NCI-H345 treated with DMSO at 0.1 percent for 48 hours (cell line): ENCODE results near the gene CDH13.

Experiments used
- DNase-seq: peaks from one replicate; lab custom pipeline; 2025; ENCODE audit not compliant: unreplicated experiment; lab: John Stamatoyannopoulos, UW

CDH13 gene

DNA sequence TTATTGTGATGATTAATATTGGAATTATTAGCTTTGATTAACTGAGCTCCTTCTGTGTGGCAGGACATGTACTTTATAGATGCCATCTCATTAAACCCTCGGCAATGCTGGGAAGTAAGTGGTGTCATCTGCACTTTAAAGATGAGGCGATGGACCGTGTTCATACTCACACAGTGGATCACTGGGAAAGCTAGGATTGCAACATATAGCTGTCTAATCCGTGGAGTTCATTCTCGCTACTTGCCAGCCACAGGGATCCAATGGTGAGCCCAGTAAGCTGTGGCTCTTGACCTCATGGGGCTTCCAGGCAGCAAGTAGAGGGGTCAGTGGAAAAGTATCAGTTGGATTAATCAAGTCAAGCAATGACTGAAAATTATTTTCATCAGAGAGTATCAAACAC is 587.9 kb downstream of the CDH13 start:
- DNase-seq: no peak

DNA sequence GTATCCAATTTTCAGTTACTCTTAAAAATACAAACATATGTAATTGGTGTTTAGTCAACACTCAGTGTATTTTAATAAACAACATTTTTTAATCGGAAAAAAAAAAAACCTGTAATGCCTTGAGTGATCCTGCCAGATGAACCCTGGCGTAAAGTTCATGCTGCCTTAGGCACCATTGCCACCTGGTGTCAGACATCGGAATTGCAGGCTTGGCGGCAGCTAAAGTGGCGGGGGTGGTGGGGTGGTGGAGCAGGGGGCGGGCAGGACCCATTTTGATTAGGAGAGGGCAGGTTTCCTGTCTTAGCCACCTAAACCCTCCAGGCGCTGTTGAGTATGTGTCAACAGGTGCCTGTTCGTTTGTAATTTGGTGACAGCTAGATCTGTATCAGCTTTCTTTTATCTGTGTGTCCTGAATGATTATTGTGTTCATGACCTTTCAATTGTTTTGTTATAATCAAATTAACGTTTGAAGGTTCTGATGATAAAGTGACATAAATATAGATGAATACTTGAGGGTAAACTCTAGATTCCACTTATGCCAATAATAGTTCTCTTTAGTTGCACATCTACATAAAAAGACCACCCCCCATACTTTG is 588.7 kb downstream of the CDH13 start:
- DNase-seq: no peak

GRCh38 chr16:83219285-83219684 is 592.5 kb downstream of the CDH13 start:
- no peak for DNase-seq

DNA sequence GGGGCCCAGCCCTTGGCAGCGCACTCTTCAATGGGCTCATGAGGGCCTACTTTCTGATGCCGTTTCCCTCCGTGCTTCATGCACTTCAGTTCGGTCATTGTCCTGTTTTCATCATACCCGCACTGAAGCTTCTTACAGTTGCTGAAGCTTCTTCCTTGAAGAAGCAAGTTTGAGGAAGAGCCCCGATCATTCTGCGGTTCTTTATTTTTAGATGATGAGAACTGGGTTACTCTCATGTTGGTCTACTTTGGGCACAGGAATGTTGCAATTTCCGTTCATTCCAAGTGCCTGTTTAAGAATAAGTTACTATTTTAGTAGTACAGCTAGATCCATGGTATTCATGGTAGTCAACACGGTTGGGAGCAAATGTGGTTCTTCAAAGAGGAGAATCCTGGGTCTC is 593.3 kb downstream of the CDH13 start:
- no peak for DNase-seq

- DNase-seq: no peak
Observed at GRCh38 chr16:83224642-83225041, 597.9 kb downstream of the CDH13 start.

- no peak for DNase-seq
Observed at GRCh38 chr16:83227336-83227735, 600.6 kb downstream of the CDH13 start.

DNA sequence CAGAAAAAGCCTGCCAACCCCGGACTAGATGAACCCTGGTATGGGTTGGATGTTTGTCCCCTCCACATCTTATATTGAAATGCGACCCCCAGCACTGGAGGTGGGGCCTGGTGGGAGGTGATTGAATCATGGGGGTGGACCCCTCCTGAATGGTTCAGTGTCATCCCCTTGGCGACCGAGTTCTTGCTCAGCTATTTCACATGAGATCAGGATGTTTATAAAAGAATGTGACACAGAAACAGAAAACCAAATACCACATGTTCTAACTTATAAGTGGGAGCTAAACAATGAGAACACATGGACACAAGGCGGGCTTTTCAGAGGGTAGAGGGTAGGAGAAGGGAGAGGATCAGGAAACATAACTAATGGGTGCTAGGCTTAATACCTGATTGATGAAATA is 605.0 kb downstream of the CDH13 start:
- no peak for DNase-seq

DNA sequence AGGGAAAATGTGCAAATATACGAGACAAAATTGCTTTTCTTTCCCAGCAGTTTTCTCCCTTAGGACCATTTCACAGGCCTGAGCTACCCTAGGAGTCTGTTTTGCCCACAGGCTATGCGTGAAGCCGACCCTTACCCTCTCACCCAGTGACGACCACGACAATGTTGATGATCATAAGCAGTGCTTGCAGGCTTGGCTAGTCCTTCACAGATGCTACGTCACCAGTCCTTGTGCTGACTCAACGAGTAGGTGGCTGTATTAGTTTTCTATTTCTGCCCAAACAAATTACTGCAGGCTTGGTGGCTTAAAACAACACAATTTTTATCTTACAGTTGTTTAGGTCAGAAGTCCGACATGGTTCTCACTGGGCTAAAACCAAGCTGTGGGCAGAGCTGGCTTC is 606.4 kb downstream of the CDH13 start:
- no peak for DNase-seq

DNA sequence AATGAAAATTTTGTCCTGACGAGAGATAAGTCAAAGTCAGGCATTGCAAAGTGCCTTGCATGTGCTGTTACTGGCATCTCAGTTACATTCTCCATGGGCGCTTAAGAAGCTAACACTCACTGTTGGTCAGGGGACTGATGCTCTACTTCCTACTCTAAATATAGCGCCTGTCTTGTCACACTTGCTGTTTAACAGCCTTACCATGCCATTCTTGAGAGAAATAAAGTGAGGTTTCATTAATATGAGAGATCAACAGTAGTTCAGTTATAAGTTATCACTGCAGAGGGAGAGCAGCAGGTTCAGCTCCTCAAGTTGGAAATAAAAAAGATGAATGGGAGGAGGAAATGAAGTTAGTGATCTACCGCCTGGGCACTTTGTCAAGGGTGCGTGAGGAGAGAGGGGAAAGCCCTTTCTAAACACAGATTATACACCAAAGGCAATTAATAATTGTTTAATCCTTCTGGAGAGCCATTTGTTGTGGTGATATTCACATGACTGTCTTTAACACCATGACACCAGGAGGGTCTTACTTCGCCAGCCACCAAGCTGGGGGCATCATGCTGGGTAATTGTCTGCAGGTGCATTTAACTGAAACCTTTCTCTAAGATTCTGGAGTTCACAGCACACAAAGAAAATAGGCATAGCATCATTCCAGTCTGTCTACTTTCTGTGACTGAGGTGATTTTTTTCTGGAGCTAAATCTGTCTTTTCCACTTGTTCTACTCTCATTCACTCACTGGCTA is 612.4 kb downstream of the CDH13 start:
- peak; percentile 69 for DNase-seq

DNA sequence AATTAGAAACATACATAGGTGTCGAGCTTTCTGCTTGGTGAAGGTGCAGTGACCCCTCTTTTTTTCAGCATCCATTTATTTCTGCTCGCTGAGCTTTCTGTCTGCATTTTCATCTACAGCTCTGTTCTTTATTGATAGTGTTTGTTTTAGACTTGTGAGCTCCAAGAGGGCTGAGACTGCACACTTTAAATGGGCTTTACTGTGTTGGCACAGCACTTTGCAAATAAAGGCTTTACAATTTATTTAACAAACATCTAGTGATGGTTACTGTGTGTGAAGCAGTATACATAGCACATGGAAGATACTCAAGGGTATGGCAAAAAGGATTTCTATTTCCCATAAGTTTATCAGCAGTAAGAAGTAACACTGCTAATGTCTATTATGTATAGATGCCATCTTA is 617.3 kb downstream of the CDH13 start:
- DNase-seq: peak; percentile 22

DNA sequence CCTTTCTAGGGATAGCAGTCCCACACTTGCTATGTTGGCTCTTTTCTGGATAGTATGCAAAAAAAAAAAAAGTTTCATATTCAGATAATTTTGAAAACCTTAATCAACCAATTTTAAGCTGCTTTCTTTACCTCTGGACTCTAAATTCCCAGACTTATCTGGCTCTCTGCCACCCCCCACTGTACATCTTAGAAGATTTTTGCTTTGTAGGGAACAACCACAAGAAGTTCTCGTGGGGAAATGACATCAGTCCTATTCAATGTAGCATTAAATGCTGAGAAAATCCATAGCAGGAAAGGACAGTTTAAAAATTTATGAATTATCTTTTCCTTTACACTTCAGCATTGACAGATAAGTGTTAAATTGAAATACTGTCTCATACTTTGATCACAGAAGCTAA is 618.3 kb downstream of the CDH13 start:
- DNase-seq: no peak

DNA sequence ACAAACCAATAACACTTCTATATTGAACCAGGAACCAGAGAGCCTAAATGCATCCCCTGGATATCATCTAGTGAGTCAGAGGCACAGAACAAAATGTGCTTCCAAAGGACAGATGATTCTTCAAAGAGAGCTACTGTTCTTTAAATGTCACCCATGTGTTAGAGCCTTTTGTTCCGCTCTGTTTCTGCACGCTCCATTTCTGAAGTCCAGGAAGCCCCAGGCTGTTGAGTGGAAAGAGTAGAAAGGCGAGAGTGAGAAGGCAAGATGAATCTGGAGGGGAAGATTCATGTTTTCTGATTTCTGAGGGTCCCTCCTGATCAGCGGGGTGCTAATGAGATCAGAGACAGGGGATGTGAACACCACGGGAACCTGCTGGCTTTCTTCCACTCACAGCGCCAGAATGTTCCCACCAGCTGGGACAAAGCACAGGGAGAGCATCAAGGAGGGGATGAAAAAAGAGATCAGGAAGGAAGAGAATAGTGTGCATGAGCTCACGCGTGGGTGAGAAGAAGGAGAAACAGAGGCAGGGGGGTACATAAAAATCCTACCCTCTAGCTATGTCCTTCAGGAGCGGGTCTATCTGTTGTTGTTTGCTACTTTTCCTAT is 621.1 kb downstream of the CDH13 start:
- peak; percentile 18 for DNase-seq

GRCh38 chr16:83248735-83249463 is 622.1 kb downstream of the CDH13 start:
- no peak for DNase-seq

DNA sequence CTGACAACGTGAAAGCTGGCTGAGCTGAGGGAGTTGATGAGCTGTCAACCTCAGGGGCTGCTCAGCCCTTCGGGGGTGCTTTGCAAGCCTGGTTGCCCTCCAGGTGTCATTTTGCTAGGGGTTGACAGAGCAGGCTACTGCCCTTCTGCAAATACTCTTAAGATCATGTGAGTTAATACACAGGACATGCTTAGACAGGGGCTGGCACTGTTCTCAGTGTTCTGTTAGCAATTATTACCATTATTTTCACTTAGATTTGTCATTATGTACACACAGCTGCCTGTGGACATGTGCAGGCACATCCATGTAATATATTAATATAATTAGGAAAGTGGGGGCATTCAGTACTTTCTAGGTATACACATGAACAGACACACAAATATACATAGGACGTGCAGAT is 626.8 kb downstream of the CDH13 start:
- DNase-seq: no peak

GRCh38 chr16:83258366-83258928 is 631.7 kb downstream of the CDH13 start:
- DNase-seq: no peak

- no peak for DNase-seq
Observed at GRCh38 chr16:83266848-83267553, 640.2 kb downstream of the CDH13 start.

DNA sequence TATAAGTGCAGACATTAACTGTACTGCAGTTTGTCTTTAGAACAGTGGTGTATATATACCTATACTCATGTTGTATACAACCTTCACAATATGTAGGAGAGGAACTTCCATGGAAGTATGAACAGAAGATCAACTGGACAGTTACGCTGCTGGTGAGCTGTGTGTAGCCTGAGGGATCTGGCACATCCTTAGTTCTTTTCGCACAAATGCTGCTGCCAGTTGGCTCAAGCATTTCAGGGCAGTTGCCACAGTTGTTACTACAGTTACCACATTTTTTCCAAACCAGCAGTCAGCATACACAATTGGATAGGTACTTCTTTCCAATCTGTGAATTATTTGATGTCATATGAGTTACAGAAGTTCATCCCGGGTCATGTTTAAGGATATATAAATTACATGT is 641.4 kb downstream of the CDH13 start:
- no peak for DNase-seq

DNA sequence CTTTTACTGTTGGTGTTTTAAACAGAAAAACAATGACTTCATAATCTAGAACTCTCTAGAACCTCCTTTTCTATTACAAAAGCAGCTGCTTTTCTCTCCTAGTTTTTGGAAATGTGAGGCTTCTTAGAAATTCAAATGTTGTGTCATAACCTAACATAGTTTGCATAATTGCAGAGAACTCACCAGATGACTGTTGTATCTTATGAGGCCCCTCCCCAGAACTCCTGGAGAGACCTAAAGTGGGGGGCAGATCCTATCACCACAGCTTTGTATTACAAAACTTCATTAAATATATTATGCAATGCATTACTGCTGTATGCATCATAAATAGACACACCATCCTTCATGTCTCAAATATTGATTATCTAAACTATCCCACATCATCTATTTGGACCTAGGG is 642.3 kb downstream of the CDH13 start:
- no peak for DNase-seq

GRCh38 chr16:83269541-83269940 is 642.8 kb downstream of the CDH13 start:
- no peak for DNase-seq

GRCh38 chr16:83270061-83270460 is 643.3 kb downstream of the CDH13 start:
- no peak for DNase-seq

DNA sequence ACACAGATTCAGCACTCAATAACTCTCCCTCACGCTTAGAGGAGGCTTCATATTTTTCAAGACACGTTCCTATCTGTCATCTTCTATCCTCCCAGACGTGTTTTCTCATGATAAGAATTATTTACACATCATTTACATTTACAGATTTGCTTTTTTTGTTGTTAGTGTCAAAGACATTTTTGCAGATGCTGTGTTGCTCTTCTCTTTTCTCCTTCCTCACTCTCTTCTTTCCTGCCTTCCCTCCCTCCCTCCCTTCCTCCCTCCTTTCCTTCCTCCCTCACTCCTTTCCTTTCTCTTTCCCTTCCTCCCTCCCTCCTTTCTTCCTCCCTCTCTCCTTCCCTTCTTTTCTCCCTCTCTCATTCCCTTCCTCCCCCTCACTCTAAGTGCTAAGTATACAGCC is 643.9 kb downstream of the CDH13 start:
- DNase-seq: no peak
